ENCODE data around the gene MEIOB.

Gene MEIOB

GRCh38 chr16:1785846-1786170, 86.2 kb downstream of the MEIOB start:
- DNase-seq, result no peak

GRCh38 chr16:1784977-1785845, 86.8 kb downstream of the MEIOB start:
- DNase-seq, result no peak

Data from fibroblast of skin of scalp (primary cell).